ENCODE measurements around the gene GSE1.

Gene GSE1

GRCh38 chr16:85675251-85675874 lies 62.2 kb downstream of the GSE1 start:
- Histone ChIP-seq H3K79me2 (ENCODE audit: control insufficient read depth, low read length) (peaks cover 6% of the 10 kb centered on the region; the same call in 1 of the 2 replicates), H4K20me1 (ENCODE audit: control insufficient read depth, insufficient read depth, low read depth, low read length) (0 out of 2 replicates have a peak, but pooled peaks cover 3% of the 10 kb centered on the region), H3K4me2 (ENCODE audit: low read length) (no peak overlapping the region), H3F3A (ENCODE audit: control insufficient read depth, insufficient read depth) (peaks cover 4% of the 10 kb centered on the region; the same call in 1 of the 2 replicates), H3K36me3 (ENCODE audit: control insufficient read depth, low read length) (peaks cover 94% of the 10 kb centered on the region), H3K9me3 (ENCODE audit: control insufficient read depth, insufficient read depth, low read length) (no peaks in the 10 kb centered on the region), H3K27me3 (ENCODE audit: control insufficient read depth, low read length) (no peaks in the 10 kb centered on the region), H3K9me2 (replicated peaks; ENCODE audit: control insufficient read depth, low read length) (no peaks in the 10 kb centered on the region), H3K4me1 (ENCODE audit: control insufficient read depth, low read length) (no peaks in the 10 kb centered on the region), H3K4me3 (ENCODE audit: low read length) (no peak overlapping the region), H3K27ac (ENCODE audit: low read depth, low read length) (no peak overlapping the region)
- TF ChIP-seq EZH2phosphoT487 (IDR thresholded peaks at IDR 0.05; ENCODE audit: borderline replicate concordance, low read length) (no peak), CTCF (IDR thresholded peaks at IDR 0.05; ENCODE audit: low read depth, low read length, poor library complexity, severe bottlenecking) (no peak)

- TF ChIP-seq EZH2phosphoT487 (IDR thresholded peaks at IDR 0.05; ENCODE audit: borderline replicate concordance, low read length) (no peak), CTCF (IDR thresholded peaks at IDR 0.05; ENCODE audit: low read depth, low read length, poor library complexity, severe bottlenecking) (no peak)
- no peak overlapping the region for H3K4me3 ChIP-seq (ENCODE audit: low read length)
- H3K27ac ChIP-seq (ENCODE audit: low read depth, low read length) = no peak overlapping the region
- H3K4me1 ChIP-seq (ENCODE audit: control insufficient read depth, low read length) = no peaks in the 10 kb centered on the region
- peaks cover 4% of the 10 kb centered on the region; the same call in 1 of the 2 replicates for H3F3A ChIP-seq (ENCODE audit: control insufficient read depth, insufficient read depth)
- no peaks in the 10 kb centered on the region for H3K9me2 ChIP-seq (replicated peaks; ENCODE audit: control insufficient read depth, low read length)
- H4K20me1 ChIP-seq (ENCODE audit: control insufficient read depth, insufficient read depth, low read depth, low read length) = peaks cover 10% of the 10 kb centered on the region; the same call in 1 of the 2 replicates
- peaks cover 12% of the 10 kb centered on the region for H3K79me2 ChIP-seq (ENCODE audit: control insufficient read depth, low read length)
- no peak overlapping the region for H3K4me2 ChIP-seq (ENCODE audit: low read length)
- no peaks in the 10 kb centered on the region for H3K27me3 ChIP-seq (ENCODE audit: control insufficient read depth, low read length)
- H3K36me3 ChIP-seq (ENCODE audit: control insufficient read depth, low read length) = peaks cover 96% of the 10 kb centered on the region
- H3K9me3 ChIP-seq (ENCODE audit: control insufficient read depth, insufficient read depth, low read length) = no peaks in the 10 kb centered on the region
Observed at GRCh38 chr16:85676466-85676865, 63.3 kb downstream of the GSE1 start.

GRCh38 chr16:85677383-85677967 lies 64.4 kb downstream of the GSE1 start:
- Histone ChIP-seq H3K36me3 (ENCODE audit: control insufficient read depth, low read length) (peaks cover 94% of the 10 kb centered on the region), H3K9me2 (replicated peaks; ENCODE audit: control insufficient read depth, low read length) (no peaks in the 10 kb centered on the region), H3K27ac (ENCODE audit: low read depth, low read length) (no peak overlapping the region), H3K4me2 (ENCODE audit: low read length) (no peak overlapping the region), H3K79me2 (ENCODE audit: control insufficient read depth, low read length) (peaks cover 16% of the 10 kb centered on the region), H3K9me3 (ENCODE audit: control insufficient read depth, insufficient read depth, low read length) (no peaks in the 10 kb centered on the region), H3K4me3 (ENCODE audit: low read length) (no peak overlapping the region), H3K4me1 (ENCODE audit: control insufficient read depth, low read length) (no peaks in the 10 kb centered on the region), H3F3A (ENCODE audit: control insufficient read depth, insufficient read depth) (peaks cover 7% of the 10 kb centered on the region; the same call in 1 of the 2 replicates), H4K20me1 (ENCODE audit: control insufficient read depth, insufficient read depth, low read depth, low read length) (peaks cover 10% of the 10 kb centered on the region; the same call in 1 of the 2 replicates), H3K27me3 (ENCODE audit: control insufficient read depth, low read length) (no peaks in the 10 kb centered on the region)
- TF ChIP-seq CTCF (IDR thresholded peaks at IDR 0.05; ENCODE audit: low read depth, low read length, poor library complexity, severe bottlenecking) (no peak), EZH2phosphoT487 (IDR thresholded peaks at IDR 0.05; ENCODE audit: borderline replicate concordance, low read length) (no peak)

All from DOHH2 (cell line).